HCT116 (cell line): ENCODE results near the gene CD8B2.
"Not testable (repeated sequence)": the region's sequence is repeated elsewhere in the genome, so short reads cannot be mapped to it uniquely, and the experiment has no call there.

Source experiments
- CEBPB ChIP-seq: IDR thresholded peaks from 2 replicates; pipeline ENCODE4 v1.6.1; 2012; ENCODE audit warnings: low read depth
- CTCF ChIP-seq, 3 experiments: fragments of 200-600 bp in 1 of 3; sonication (generic) in 1 of 3; IDR thresholded peaks in 2 of 3; conservative IDR thresholded peaks in 1 of 3; 2 replicates each; pipeline ENCODE4 v1.5.1; 2012 to 2017; ENCODE audit warnings: low read depth in 2 of 3, low read length in 2 of 3, antibody characterized with exemption in 1 of 3, borderline replicate concordance in 1 of 3, control low read depth in 1 of 3, mild to moderate bottlenecking in 1 of 3, mixed read lengths in 1 of 3, mixed run types in 1 of 3, moderate library complexity in 1 of 3; ENCODE audit not compliant: insufficient read depth in 1 of 3
- EZH2 ChIP-seq: fragments of 200-600 bp; sonication (generic); IDR thresholded peaks from 2 replicates; pipeline ENCODE4 v1.6.1; 2017; ENCODE audit warnings: antibody characterized with exemption, mixed run types
- EZH2phosphoT487 ChIP-seq: fragments of 200-600 bp; IDR thresholded peaks from 2 replicates; pipeline ENCODE4 v1.6.1; 2018; ENCODE audit warnings: antibody characterized with exemption, borderline replicate concordance
- POLR2A ChIP-seq: IDR thresholded peaks from 2 replicates; pipeline ENCODE4 v1.7.0; 2011; ENCODE audit warnings: borderline replicate concordance; ENCODE audit not compliant: insufficient read depth, insufficient read length; ENCODE audit errors: extremely low read depth
- POLR2AphosphoS5 ChIP-seq: IDR thresholded peaks from 2 replicates; pipeline ENCODE4 v1.6.1; 2011; ENCODE audit warnings: mild to moderate bottlenecking, low read depth, low read length, moderate library complexity
- YY1 ChIP-seq: IDR thresholded peaks from 2 replicates; pipeline ENCODE4 v1.6.1; 2011; ENCODE audit warnings: low read length, low read depth, moderate library complexity, mild to moderate bottlenecking; ENCODE audit not compliant: insufficient replicate concordance; ENCODE audit errors: extremely low read depth
- ZBTB33 ChIP-seq: IDR thresholded peaks from 2 replicates; pipeline ENCODE4 v1.6.1; 2011; ENCODE audit warnings: mild to moderate bottlenecking, low read length, moderate library complexity; ENCODE audit not compliant: insufficient replicate concordance; ENCODE audit errors: extremely low read depth

GRCh38 chr2:106489701-106490100 lies 2.5 kb downstream of the CD8B2 start:
- not testable (repeated sequence) for TF ChIP-seq CTCF (IDR thresholded peaks at IDR 0.05 in 2 of 3, conservative IDR thresholded peaks at IDR 0.05 in 1 of 3; ENCODE audit: borderline replicate concordance in 1 of 3, insufficient read depth in 1 of 3, low read depth in 2 of 3, low read length in 2 of 3); EZH2phosphoT487; EZH2; POLR2A; YY1; ZBTB33; POLR2AphosphoS5; CEBPB
